NCI-H524 treated with DMSO at 0.1 percent for 48 hours (cell line): ENCODE measurements around the gene FANCI.

Experiments used
- DNase-seq: peaks from one replicate; lab custom pipeline; 2025; lab: John Stamatoyannopoulos, UW

The FANCI gene

DNA sequence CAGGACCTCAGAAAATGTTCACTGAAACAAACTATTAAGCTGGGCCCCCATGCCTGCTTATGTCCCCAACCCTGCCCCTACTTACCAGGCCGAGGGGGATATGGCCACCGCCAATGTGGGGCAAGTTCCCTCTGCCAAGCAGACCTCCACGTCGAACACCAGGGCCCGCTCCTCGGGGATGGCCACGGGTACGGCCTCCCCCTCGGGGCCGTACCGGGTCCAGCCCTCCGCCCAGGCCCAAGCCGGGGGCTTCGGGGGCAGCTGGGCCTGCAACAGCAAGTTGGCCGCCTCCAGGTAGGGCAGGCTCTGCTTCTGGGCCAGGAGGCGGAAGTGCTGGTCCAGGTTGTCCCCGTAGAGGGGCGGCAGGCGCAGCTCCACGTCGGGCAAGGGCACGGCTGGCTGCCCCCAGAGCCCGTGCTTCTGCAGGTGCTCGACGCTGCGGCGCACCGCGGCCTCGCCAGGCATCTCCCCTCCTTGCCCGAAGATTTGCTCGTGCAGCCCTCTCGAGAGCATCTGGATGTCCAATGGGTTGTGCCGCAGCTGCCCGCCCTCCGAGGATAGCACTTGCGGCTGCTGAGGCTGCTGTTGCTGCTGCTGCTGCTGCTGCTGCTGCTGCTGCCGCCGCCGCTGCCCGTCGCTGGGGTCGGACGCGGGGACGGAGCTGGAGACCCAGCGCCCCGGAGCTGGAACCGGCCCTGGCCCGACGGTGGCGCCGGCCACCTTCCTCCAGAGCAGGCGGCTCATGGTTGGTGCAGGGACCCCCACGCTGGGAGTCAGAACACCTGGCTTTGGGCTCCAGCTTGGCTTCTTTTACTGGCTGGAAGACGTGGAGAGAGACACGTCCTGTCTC, 89.5 kb downstream of the FANCI start:
- no peak for DNase-seq

DNA sequence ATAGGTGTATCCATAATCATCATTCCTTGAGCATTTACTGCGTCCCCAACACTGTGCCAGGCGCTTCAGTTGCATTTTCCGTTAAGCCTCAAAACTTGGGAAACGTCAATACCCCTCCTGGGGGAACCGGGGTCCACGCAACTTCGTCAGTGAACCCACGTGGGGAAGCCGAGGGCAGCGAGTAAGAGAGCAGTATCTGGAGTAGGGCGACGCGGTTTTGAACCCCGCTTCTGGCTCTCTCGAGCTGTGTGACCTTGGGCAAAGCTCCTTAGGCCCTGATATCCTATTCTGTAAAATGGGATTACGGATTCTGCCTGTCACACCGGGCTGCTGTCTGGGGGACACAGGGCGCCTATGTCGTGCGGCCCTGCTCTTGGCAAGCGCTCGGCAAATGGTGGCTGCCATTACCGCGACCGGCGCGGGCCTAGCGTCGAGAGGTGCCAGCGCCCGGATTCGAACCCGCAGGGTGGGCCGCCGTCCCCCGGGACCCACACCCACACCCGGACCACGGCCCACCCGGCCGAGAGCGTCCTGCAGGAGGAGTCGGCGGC, 90.3 kb downstream of the FANCI start:
- no peak for DNase-seq

DNA sequence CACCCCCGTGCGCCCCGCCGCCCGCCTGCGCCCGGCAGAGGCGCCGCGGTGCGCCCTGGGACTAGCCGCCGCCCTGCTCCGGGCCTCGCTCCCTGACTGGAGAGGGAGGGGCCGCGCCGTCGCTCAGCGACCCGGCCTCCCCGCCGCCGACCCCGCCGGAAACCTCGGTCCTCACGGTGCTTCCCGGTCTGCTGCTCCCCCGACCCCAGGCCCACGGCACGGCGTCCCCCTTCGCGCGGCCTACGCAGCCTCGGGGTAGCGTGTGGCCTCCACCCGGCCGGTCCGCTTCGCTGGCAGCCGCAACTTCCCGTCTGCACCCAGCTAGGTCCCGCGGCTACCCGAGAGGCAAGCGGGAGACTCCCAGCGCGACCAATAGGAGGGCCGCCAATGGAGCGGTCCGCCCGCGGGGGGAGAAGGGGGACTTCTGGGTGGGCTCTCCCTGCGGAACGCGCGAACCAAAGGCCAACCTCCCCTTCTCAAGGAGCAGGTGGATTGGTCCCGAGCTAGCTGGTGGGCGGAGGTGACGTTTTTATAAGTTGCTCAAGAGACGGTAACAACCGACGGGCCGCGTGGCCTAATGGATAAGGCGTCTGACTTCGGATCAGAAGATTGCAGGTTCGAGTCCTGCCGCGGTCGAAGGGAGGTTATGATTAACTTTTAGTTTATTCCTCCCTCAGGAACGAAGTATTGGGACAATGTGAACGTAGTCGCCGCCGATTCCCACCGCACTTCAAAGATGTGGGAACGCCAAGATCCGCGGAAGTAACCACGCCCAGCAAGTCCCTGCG, 90.9 kb downstream of the FANCI start, which contains the start of gene POLG:
Gene POLG, minus strand, starts transcription at position 315 of the 788 bp plus-strand sequence. CDS start 1,070 bp downstream, outside the sequence.
- DNase-seq = peak; percentile 95

DNA sequence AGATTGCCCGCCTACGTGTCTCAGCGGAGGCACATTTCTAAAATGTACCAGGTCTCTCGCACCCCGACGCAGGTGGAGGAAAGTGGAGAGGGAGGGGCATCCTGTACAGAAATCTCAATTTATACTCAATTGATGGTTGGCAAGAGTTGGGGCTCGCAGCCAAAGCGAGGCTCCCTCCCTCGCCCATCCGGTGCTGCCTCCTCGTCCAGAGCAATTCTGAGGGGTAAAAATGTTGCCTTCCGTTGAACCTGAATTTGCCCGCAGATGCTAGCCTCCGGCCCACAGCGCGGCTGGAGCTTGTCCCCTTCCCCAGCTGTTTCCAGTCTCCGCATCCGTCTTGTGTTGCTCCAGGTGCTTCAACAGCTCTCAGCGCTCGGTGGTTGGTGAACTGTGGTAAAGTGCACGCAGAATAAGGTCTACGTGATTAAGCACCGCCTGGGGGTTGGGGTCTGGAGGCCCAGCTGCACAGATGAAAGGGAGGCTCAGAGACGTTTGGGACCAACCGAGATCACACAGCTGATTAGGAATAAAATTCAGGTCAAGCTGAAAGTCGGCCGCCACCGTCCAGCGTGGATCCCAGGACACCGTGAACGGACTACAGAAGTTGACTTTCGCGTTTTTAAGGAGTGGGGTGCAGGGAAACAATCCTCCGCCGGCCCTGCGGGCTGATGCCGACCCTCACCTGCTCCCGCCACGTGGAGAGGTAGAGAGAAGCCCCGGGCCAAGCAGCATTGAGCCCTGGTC, 91.7 kb downstream of the FANCI start:
- DNase-seq = peak; percentile 68

DNA sequence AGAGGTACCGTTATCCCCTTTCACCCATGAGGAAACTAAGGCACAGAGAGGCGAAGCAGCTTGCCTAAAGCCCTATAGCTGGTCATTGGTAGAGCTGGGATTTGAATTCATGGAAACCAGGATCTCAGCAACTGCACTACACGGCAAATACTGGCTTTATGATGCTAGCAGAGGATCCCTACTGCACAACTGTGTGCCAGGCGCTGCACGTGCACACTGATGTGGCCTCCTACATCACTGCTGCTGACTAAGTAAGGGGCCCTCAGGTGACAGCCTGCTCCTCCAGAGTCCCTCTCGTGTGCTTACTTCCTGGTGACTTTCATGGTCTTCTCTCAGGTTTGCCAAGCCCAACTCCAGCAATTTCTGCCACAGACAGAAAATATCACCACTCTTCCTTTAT, 94.3 kb downstream of the FANCI start:
- DNase-seq = no peak

DNA sequence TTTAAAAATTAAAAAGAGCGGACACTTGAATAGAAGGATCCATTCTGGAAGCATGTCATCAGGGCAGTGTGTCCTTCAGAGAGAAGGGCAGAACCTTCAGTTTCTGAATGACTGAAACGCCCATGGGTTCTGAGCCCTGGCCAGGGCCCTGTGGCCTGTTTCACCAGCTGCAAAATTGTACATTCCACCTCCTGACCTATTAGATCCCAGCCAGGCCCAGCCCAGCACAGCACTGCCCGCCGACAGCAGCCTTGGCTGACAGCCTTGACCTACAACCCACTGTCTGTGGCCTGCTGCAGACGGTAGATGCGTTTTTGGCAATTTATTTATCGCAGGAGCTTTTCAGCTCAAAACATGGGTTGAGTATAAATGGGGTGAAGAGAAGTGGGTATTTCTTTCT, 96.8 kb downstream of the FANCI start:
- DNase-seq = no peak

DNA sequence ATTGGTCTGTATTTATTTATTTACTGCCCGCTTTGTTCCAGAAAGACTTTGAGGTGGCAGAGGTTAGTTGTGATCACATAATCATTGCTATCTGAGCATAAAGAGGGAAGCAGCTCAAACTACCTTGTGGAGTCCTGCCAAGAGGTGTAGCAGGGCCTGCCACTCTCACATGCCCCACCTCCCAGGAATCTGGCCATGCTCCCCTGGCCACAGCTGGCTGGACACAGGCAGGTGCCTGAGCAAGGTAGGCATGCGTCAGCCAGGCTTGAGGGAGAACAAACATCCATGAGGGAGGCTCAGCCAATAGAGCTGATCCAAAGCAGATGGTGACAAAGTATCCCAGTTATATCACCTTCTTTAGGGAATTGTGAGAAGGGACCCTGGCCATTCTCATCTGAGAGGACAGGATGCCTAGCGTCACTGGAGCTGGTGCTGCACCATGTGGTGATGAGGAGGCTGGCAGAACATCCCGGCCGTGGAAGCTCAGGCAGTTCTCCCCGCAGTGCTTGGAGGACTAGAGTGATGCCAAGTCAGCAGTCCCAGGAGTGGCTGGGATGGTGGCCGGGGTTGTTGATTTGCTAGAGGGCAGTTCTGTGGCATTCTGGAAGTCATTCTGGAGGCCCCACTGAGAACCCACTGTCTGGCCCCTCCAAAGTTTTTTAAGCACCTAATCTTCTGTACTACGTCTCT, 97.7 kb downstream of the FANCI start:
- no peak for DNase-seq

DNA sequence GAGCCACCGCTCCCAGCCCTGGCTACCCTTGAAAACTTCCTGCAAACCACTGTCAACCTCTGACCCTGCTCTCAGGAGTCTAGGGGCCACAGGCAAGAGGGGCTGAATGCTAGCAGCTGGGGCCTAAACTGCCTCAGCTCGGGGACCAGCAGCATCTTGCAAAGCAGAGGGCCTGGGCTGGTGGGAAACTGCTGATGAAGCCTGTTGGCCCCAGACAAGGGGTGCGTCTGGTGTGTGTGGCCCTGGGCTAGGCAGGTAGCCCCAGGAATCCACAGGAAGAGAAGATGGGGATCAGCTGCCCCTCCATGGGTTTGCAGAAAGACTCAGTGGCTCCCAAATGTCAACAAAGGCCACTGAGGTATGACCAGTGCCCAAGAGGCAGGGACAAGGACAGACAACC, 99.1 kb downstream of the FANCI start:
- no peak for DNase-seq

DNA sequence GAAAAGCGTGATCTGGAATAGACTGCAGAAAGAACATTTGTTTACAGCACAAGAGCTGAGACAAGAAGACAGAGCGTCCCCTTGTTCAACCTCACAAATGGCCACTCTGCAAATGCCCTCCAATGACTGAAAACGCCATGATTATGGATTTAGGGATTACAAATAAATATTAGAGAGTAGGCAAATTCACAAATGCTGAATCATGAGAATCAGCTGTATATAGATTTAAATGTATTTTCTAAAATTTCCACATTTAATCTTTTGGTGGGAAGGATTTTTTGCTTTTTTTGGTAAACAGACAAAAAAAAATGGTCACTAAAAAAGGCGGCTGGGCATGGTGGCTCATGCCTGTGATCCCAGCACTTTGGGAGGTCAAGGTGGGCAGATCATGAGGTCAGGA, 101.5 kb downstream of the FANCI start:
- no peak for DNase-seq

DNA sequence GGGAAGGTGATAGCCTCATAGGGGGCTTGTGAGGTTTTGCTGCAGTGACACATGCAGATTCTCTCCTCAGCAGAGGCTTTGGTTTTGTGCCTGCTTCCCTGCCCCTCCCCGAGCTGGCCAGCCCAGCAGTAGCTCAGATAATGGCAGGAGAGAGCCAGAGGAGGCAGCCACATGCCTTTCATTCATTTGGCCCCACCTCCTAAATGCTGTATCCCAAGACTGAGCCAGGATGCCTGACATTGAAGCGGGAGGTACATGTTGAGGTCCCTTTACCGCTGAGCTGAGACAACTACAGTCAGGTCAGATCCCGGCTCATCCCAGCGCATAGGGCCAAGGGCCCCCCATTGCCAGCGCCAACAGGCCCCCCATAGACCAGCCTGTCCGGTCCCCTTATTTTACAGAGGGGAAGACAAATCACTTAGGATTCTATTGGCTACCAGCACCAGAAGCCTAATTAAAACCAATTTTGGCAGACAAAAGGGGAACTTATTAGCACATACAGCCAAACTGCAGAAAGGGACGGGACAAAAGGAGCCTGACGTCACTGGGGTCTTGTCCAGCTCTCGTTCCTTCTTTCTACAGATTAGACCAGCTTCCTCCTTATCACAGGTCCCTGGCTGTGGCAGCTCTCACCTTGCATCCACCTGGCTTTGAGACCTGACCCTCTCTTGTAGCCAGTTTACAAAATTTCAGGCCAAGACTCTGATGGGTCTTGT, 102.9 kb downstream of the FANCI start:
- no peak for DNase-seq

DNA sequence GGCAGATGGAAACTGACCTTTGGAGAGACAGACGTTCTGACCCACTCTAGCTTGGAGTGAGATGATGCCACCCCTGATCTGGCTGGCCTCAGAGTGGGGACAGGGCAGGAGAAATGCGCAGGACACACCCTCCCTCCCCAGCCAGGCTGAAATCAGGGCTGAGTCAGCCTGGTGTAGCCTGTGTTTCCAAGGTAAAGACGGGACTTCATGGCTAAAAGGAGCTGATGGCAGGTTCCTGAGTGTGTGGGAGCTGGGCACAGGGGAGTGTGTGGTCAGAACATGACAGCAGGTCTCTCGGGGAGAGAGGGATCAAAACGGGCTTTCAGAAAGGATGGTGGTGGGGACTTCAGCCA, 105.4 kb downstream of the FANCI start:
- no peak for DNase-seq

DNA sequence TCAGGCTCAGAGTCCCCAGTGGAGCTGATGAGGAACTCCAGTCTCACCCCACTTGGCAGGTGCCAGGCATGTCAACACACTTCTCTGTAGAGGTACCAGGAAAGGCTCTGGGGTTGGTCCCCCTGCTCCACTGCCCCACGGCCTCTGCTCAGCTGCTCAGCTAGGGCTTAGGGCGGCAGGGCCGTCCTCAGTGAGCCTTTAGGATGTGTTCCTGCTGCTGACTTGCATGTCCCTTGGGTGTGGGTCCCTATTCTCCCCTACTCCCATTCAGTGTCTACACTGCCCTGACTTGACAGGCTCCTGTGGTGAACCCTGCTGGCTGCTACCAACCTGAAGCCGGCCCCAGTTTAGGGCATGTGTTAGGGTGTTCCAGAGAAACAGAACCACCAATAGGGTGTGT, 108.7 kb downstream of the FANCI start:
- no peak for DNase-seq

DNA sequence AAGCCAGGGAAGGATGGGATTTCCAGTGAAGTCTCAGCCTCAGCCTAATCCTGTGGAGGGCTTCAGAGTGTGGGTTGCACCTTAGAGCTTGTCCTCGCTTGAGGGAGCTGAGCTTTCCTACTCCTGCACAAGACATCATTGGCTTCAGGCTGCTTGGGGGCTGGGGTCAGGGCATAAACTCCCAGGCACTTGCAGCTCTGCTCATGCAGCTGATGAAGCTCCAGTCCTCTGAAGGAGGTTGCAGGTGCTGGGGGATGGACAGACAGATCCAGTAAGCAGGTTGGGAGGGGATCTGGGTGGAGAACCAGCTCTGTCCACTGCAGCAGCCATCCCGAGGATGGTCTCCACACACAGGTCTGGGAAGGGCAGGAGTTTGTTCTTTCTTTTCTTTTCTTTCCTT, 110.2 kb downstream of the FANCI start:
- DNase-seq = no peak

DNA sequence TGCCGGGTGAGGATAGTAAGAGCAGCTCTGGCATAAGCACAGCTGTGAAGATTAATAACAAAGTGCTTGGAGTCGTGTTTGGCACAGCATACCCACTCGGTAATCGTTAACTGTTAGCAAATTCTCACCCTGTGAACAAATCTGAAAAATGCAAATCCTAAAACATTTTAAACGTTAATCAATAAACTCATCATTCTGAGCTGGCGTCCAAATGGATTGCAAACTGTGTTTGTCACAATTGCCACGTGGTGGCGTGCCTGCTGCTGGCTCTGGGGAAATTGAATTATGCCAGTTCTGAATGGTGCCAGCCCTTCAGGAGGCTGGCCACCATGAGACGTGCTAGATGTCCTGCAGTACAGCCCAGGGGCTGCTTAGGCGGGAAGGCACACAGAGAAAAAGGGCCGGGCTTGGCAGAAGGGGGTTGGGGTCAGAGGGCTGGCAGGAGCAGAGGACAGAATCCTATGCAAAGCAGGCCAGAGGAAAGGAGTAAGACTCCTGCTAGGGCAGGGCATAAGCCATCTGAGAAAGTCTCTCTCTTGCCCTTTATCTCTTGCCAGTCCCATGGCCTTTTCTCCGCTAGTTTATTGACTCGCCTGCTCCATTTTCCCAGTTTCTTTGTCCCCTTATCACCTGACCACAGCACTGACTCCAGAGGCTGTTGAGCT, 113.0 kb downstream of the FANCI start:
- DNase-seq = peak; percentile 15

DNA sequence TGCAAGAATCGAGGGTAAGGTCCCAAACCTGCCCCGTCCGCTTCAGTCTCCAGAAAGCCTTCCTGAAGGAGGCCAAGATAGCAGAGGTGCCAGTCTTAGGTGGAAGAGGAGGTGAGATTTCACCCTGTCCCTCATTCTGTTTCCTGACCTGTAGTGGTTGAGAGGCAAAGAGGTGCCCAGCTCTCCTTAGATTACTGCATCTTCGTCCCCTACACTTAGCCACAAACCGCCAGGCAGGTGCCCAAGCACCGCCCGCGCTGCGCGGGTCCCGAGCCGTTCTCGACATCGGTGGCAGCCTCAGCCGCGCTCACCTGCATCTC, 114.6 kb downstream of the FANCI start:
- DNase-seq = no peak

DNA sequence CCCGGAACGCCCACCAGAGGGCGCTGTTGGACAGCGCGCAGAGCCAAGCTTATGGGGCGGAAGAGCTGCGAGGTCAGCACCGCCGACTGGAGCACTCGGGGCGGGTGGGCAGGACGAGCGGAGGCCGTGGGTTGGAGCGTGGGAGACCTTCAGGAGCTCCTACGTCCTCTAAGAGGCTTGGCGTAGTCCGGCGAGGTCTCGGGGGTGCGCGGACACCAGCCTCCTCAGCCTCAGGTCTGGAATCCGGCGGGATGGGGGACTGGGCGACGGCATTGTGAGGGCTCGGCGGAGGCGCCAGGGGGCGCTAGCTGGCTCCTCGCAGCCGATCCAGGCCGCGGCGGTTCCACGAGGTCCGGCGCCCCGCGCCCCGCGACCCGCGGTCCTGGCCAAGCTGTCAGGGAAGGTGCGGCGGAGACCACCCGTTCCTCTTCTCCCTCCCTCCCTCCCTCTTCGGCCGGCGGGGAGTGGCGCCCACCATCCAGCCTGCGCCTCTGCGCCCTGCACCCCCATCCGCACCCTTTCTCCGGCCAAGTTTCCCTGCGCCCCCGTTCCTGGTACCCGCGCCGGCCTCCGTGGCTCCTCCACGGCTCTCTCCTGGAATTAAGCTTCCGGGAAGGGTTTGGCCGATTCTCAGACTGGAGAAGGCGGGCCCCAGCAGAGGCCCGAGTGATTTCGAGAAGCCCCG, 115.1 kb downstream of the FANCI start:
- DNase-seq = peak; percentile 29

DNA sequence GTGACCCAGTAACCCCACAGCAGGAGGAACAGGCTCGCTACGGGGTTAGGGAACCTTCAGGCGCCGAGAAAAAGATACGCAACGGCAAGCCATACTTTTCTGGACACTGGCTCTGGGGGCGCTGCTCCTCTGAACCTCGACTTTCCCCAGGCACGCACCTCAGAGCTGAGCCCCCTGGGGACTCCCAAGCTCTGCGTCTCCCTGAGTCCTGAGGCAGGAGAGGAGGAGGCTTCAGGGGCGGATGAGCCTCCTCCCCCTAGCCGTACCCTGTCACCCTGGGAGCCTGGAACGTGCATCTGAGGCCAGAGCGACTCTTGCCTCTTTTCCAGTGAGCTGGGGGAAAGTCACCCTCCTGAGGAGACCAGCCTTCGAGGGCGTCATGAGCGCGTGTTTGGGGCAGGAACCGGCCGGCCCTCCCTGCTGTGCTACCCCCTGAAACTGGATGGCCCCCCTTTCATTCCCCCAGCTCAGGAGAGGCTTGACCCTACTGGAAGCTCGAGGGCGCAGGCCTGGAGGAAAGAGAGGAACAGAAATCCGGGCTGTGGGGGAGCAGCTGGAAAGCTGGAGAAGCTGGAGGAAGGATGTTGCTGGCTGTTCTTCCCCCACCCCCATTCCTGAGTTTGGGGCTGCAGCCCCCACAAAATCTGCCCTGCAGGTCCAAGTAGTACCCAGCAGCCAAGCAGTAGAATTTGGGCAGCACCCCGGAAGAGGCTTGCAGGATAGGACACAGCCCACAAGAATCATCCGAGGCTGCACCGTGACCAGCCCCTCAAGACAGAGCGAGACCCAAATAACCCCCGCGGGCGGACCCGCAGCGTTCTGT, 115.9 kb downstream of the FANCI start:
- no peak for DNase-seq

DNA sequence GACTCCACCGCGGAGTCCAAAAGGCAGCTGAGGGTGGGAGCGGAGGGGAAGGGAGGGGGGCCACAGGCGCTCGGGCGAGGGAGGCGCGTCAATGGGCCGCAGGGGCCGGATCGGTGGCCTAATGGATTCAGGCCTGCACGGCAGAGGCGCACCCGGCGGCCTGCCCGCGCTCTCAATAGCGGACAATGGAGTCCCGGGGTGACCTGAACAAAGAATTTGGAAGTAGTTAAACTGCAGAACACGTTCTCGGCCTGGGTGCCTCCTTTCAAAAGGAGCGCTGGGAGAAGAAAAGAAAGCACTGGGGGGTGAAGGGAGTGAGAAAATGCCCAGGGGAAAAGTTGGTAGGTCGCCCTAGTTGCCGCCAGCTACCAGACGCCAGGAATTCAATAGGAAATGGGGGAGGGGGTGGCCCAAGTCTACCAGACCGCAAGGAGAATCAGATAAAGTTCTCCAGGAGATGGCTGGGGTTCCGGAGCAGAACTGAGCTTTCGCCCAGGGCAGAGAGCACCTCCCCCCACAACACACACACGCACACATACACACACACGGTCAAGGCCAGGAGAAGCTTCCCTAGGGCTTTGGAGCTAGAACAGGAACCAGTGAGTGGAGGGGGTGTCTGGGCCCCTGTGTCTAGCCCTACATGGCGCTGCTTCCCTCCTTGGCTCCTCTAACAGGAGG, 116.7 kb downstream of the FANCI start:
- DNase-seq = no peak
